HG03521 (cell line): ENCODE measurements around the gene NCK2.
"Not testable (repeated sequence)": the region's sequence is repeated elsewhere in the genome, so short reads cannot be mapped to it uniquely, and the experiment has no call there.

Source experiments
- ATAC-seq: cut with Tn5 transposase; IDR thresholded peaks from one replicate; pipeline ENCODE4 v1.9.1; 2021; ENCODE audit warnings: mild to moderate bottlenecking, moderate library complexity; ENCODE audit not compliant: unreplicated experiment

The NCK2 gene

GRCh38 chr2:105754011-105754410 is 9.3 kb downstream of the NCK2 start:
- ATAC-seq = no peak

GRCh38 chr2:105754994-105755393 is 10.3 kb downstream of the NCK2 start:
- ATAC-seq = no peak

GRCh38 chr2:105755895-105756294 is 11.2 kb downstream of the NCK2 start:
- no peak for ATAC-seq

GRCh38 chr2:105756435-105756834 is 11.7 kb downstream of the NCK2 start:
- ATAC-seq = no peak

- not testable (repeated sequence) for ATAC-seq
Measured at GRCh38 chr2:105756865-105757264, 12.2 kb downstream of the NCK2 start.

- no peak for ATAC-seq
Measured at GRCh38 chr2:105757433-105757832, 12.7 kb downstream of the NCK2 start.

GRCh38 chr2:105760191-105760590 is 15.5 kb downstream of the NCK2 start:
- ATAC-seq = no peak

GRCh38 chr2:105760639-105761337 is 16.1 kb downstream of the NCK2 start:
- ATAC-seq = no peak

- ATAC-seq = no peak
Measured at GRCh38 chr2:105761931-105762515, 17.3 kb downstream of the NCK2 start.

- ATAC-seq = no peak
Measured at GRCh38 chr2:105763076-105763475, 18.4 kb downstream of the NCK2 start.

GRCh38 chr2:105764059-105764458 is 19.3 kb downstream of the NCK2 start:
- no peak for ATAC-seq

GRCh38 chr2:105765415-105766299 is 20.9 kb downstream of the NCK2 start:
- ATAC-seq = no peak

- no peak for ATAC-seq
Measured at GRCh38 chr2:105766300-105766866, 21.7 kb downstream of the NCK2 start.

- no peak for ATAC-seq
Measured at GRCh38 chr2:105768176-105768575, 23.5 kb downstream of the NCK2 start.

- no peak for ATAC-seq
Measured at GRCh38 chr2:105768961-105769452, 24.3 kb downstream of the NCK2 start.

GRCh38 chr2:105769504-105769903 is 24.8 kb downstream of the NCK2 start:
- no peak for ATAC-seq

- no peak for ATAC-seq
Measured at GRCh38 chr2:105770149-105770548, 25.4 kb downstream of the NCK2 start.

GRCh38 chr2:105771291-105771690 is 26.6 kb downstream of the NCK2 start:
- not testable (repeated sequence) for ATAC-seq

GRCh38 chr2:105771836-105772235 is 27.1 kb downstream of the NCK2 start:
- ATAC-seq = no peak

- ATAC-seq = no peak
Measured at GRCh38 chr2:105772362-105772761, 27.6 kb downstream of the NCK2 start.

- ATAC-seq = no peak
Measured at GRCh38 chr2:105773568-105773967, 28.9 kb downstream of the NCK2 start.
